A673 (cell line): ENCODE results near the gene CHCHD6. TPM values are rescaled to one million over a fixed set of nuclear protein-coding genes. Genes with fewer than 3 reads are reported as not detected.

Experiments used
- BruUV-seq: library from RNA; stranded (reverse); fragments of 400-500 nt; replicated peaks from 2 replicates; lab custom pipeline; 2021; lab: Mats Ljungman, UMichigan
- CTCF ChIA-PET: fragments of 300-600 bp; sonication (Branson Sonifier 250); formaldehyde crosslinking; loops from one replicate; lab custom pipeline; 2022; ENCODE audit warnings: antibody characterized with exemption; lab: Charles Lee
- POLR2A ChIA-PET: fragments of 300-600 bp; sonication (Branson Sonifier 250); formaldehyde crosslinking; loops from one replicate; lab custom pipeline; 2022; ENCODE audit warnings: antibody characterized with exemption; ENCODE audit not compliant: low non-redundant PET; lab: Charles Lee
- DNase-seq: peaks from one replicate; pipeline ENCODE4 v3.0.0-alpha.2; 2015; ENCODE audit warnings: low spot score
- H3K27ac ChIP-seq: fragments of 200-600 bp; sonication (generic); 2 replicates; pipeline ENCODE4 v1.5.1; 2016; ENCODE audit warnings: mixed run types, low read depth, mild to moderate bottlenecking, mixed read lengths, antibody characterized with exemption, low read length; ENCODE audit not compliant: poor library complexity, severe bottlenecking
- H3K27me3 ChIP-seq: fragments of 200-600 bp; sonication (generic); replicated peaks from 2 replicates; pipeline ENCODE4 v1.6.1; 2017; ENCODE audit warnings: mixed run types, low read depth, mild to moderate bottlenecking, mixed read lengths, antibody characterized with exemption, low read length; ENCODE audit not compliant: insufficient read depth, poor library complexity
- H3K36me3 ChIP-seq: fragments of 200-600 bp; sonication (generic); 2 replicates; pipeline ENCODE4 v1.6.1; 2016; ENCODE audit warnings: mixed run types, mild to moderate bottlenecking, mixed read lengths, antibody characterized with exemption, low read length; ENCODE audit not compliant: insufficient read depth, poor library complexity, severe bottlenecking
- H3K4me1 ChIP-seq: fragments of 200-600 bp; sonication (generic); 2 replicates; pipeline ENCODE4 v1.6.1; 2017; ENCODE audit warnings: mixed run types, mild to moderate bottlenecking, mixed read lengths, antibody characterized with exemption, low read length; ENCODE audit not compliant: insufficient read depth, poor library complexity, severe bottlenecking
- H3K4me3 ChIP-seq: fragments of 200-600 bp; sonication (generic); 2 replicates; pipeline ENCODE4 v1.5.1; 2016; ENCODE audit warnings: low read depth, mixed run types, mild to moderate bottlenecking, mixed read lengths, low read length; ENCODE audit not compliant: poor library complexity, severe bottlenecking
- H3K9me3 ChIP-seq: fragments of 200-600 bp; sonication (generic); 2 replicates; pipeline ENCODE4 v1.6.1; 2016; ENCODE audit warnings: mixed run types, low read depth, mild to moderate bottlenecking, mixed read lengths, antibody characterized with exemption, low read length; ENCODE audit not compliant: poor library complexity, severe bottlenecking
- CTCF ChIP-seq: fragments of 300-800, 200-600 bp; sonication (generic); conservative IDR thresholded peaks from 2 replicates; pipeline ENCODE4 v1.5.1; 2017; ENCODE audit warnings: low read depth, mild to moderate bottlenecking, antibody characterized with exemption, low read length, moderate library complexity, mixed read lengths
- EZH2 ChIP-seq: fragments of 200-600 bp; sonication (generic); IDR thresholded peaks from 2 replicates; pipeline ENCODE4 v1.6.1; 2017; ENCODE audit warnings: borderline replicate concordance, low read depth, mild to moderate bottlenecking, mixed read lengths, antibody characterized with exemption, low read length; ENCODE audit not compliant: poor library complexity, severe bottlenecking
- intact Hi-C: fragments of 100-400 bp; cut with micrococcal nuclease; formaldehyde crosslinking; loops from one replicate; pipeline ENCODE4 v1.10.0; 2022; ENCODE audit not compliant: unreplicated experiment
- total RNA-seq: library from RNA; stranded (reverse); gene quantifications from 2 replicates; pipeline ENCODE4 v1.2.3, GENCODE V29; 2021

Gene CHCHD6
- total RNA-seq, 1 experiment from 2014 or later, result 23.3 TPM

DNA sequence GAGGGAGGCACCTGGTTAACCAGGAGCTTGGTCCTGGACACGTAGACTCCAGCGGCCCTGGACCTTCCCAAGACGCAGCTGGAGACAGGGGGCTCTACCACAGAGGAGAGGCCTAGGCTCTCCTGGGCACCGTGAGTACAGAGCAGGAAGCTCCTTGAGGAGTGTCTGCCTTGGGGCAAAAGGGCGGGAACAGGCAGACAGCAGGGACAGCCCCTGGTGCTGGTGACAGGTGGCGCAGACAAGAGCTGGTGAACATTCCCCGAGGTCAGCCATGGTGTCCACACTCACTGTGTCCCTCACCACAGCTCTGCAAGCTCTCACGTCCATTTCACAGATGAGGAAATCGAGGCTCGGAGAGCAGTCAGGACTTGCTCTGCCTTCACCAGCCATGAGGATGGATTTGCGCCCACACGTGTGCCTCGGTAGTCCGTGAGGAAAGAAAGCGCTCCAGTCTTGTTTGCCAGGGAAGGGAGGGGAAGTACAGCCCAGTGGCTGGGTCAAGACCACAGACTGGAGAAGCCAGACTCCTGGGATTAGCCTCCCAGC is 276.3 kb downstream of the CHCHD6 start:
- DNase-seq, result no peak
- Histone ChIP-seq H3K27me3 (no peaks in the 10 kb centered on the region), H3K27ac (no peak overlapping the region), H3K4me3 (no peak overlapping the region), H3K4me1 (peaks cover 10% of the 10 kb centered on the region), H3K9me3 (peaks cover 2% of the 10 kb centered on the region), H3K36me3 (no peaks in the 10 kb centered on the region)
- intact Hi-C loops, result loop anchor here (5.0 to 10.0 kb wide), 3 partner anchors 228 to 477 kb away; no protein-coding TSS in a partner anchor
- ChIA-PET POLR2A (no interaction called here), CTCF (interaction anchor here (0.7 kb wide), 1 partner anchor 477 kb away, joined by 3 read pairs; no protein-coding TSS in a partner anchor)
- TF ChIP-seq CTCF, result no peak
- TF ChIP-seq EZH2, result no peak
- BruUV-seq, result no TSS peak

- Histone ChIP-seq H3K27ac (no peak overlapping the region), H3K27me3 (no peaks in the 10 kb centered on the region), H3K9me3 (no peaks in the 10 kb centered on the region), H3K4me1 (peaks cover 21% of the 10 kb centered on the region), H3K4me3 (peak overlapping the region; percentile 44), H3K36me3 (no peaks in the 10 kb centered on the region)
- no peak for DNase-seq
- no peak for TF ChIP-seq CTCF
- no peak for TF ChIP-seq EZH2
- intact Hi-C loops, result loop anchor here (5.0 to 10.0 kb wide), 3 partner anchors 230 to 475 kb away; no protein-coding TSS in a partner anchor
- ChIA-PET CTCF (interaction anchor here (0.6 to 1.0 kb wide), 3 partner anchors 21 to 236 kb away, joined by 3 to 5 read pairs (median 4); no protein-coding TSS in a partner anchor), POLR2A (no interaction called here)
- BruUV-seq, result no TSS peak
Measured at GRCh38 chr3:126982126-126982470, 278.1 kb downstream of the CHCHD6 start.

- Histone ChIP-seq H3K27me3 (no peaks in the 10 kb centered on the region), H3K4me3 (peak within 1 kb of the TSS; percentile 77), H3K27ac (peak within 1 kb of the TSS; percentile 79), H3K36me3 (no peaks in the 10 kb centered on the region), H3K4me1 (peaks cover 21% of the 10 kb centered on the region), H3K9me3 (no peaks in the 10 kb centered on the region)
- no TSS peak for BruUV-seq
- intact Hi-C loops, result loop anchor here (5.0 to 10.0 kb wide), 3 partner anchors 230 to 475 kb away; no protein-coding TSS in a partner anchor
- DNase-seq, result peak; percentile 88
- POLR2A ChIA-PET, result no interaction called here
- CTCF ChIA-PET, result interaction anchor here (0.6 to 1.0 kb wide), 5 partner anchors 22 to 650 kb away, joined by 3 to 5 read pairs (median 4); no protein-coding TSS in a partner anchor
- TF ChIP-seq CTCF (peak; percentile 93), EZH2 (no peak)
Measured at GRCh38 chr3:126982471-126983175, 278.6 kb downstream of the CHCHD6 start, which contains the start of gene PLXNA1. Gene PLXNA1 (plus strand): TSS chr3:126983115. CDS start chr3:126988594, 5,479 bp downstream.
